Lower leg skin (tissue), 3 donors: Measurements from ENCODE around the gene OSBPL3.

Source experiments
- POLR2A ChIP-seq, 2 donors: fragments of 450-650 bp; IDR thresholded peaks; one replicate each; pipeline ENCODE4 v1.6.1; 2016 to 2017; ENCODE audit warnings: antibody characterized with exemption in 2 of 2, mild to moderate bottlenecking in 1 of 2, moderate library complexity in 1 of 2
- TF ChIP-seq, protein P1 (sequence below), 3 donors: fragments of 450-650 bp; IDR thresholded peaks; one replicate each; pipeline ENCODE4 v1.5.1; 2016; ENCODE audit warnings: antibody characterized with exemption in 3 of 3, mild to moderate bottlenecking in 3 of 3, moderate library complexity in 2 of 3

DNA sequence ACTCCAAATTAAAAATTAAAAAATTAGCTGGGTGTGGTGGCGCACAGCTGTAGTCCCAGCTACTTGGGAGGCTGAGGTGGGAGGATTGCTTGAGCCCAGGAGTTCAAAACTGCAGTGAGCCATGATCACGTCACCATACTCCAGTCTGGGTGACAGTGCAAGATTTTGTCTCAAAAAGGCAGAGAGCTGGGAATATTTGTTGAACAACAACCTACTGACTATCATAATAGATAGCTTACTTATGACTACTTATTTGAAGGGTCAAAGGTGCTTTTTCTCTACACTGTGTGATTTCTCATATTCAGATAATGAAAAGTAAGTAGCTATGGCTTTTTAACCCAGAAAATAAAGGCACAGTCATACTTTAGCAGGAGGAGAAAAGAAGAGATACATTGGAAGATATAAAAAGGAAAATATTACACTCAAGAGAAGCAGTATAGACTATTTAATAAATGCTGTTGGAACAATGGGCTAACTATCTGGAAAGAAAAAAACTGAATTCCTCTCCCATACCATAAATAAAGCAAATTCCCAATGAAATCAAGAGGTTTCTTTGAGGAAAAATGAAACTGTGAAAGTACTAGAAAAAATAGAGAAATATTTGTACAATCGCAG lies 229.4 kb downstream of the OSBPL3 start:
- TF ChIP-seq, protein P1, sequence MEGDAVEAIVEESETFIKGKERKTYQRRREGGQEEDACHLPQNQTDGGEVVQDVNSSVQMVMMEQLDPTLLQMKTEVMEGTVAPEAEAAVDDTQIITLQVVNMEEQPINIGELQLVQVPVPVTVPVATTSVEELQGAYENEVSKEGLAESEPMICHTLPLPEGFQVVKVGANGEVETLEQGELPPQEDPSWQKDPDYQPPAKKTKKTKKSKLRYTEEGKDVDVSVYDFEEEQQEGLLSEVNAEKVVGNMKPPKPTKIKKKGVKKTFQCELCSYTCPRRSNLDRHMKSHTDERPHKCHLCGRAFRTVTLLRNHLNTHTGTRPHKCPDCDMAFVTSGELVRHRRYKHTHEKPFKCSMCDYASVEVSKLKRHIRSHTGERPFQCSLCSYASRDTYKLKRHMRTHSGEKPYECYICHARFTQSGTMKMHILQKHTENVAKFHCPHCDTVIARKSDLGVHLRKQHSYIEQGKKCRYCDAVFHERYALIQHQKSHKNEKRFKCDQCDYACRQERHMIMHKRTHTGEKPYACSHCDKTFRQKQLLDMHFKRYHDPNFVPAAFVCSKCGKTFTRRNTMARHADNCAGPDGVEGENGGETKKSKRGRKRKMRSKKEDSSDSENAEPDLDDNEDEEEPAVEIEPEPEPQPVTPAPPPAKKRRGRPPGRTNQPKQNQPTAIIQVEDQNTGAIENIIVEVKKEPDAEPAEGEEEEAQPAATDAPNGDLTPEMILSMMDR (IDR thresholded peaks at IDR 0.05) = no peak
- TF ChIP-seq POLR2A (IDR thresholded peaks at IDR 0.05) = no peak
